ENCODE measurements around the gene TREX2. TPM values are rescaled to one million over a fixed set of nuclear protein-coding genes. Genes with fewer than 3 reads are reported as not detected.

Gene TREX2
- polyA plus RNA-seq, 1 of the 3 experiments (the other 2 are of a cell fraction), result 0.76 TPM

GRCh38 chrX:153441981-153442380, 3.9 kb downstream of the TREX2 start:
- Histone ChIP-seq H3K9me2 (no peaks in the 10 kb centered on the region), H3K36me3 (replicated peaks in 1 of 2; ENCODE audit: control insufficient read depth in 1 of 2, insufficient read depth in 2 of 2, low read length in 1 of 2) (no peaks in the 10 kb centered on the region), H3K79me2 (ENCODE audit: insufficient read depth) (no peaks in the 10 kb centered on the region), H3F3A (replicated peaks; ENCODE audit: insufficient read depth) (no peaks in the 10 kb centered on the region), H3K4me3 (ENCODE audit: low read depth in 2 of 2, low read length in 1 of 2) (no peak overlapping the region), H3K27me3 (ENCODE audit: insufficient read depth) (peaks cover 38% of the 10 kb centered on the region), H3K9me3 (no peaks in the 10 kb centered on the region), H3K27ac (ENCODE audit: low read depth in 2 of 2, low read length in 1 of 2) (no peak overlapping the region), H3K4me2 (no peak overlapping the region), H4K20me1 (ENCODE audit: insufficient read depth) (no peaks in the 10 kb centered on the region), H3K9ac (no peak overlapping the region), H3K4me1 (ENCODE audit: control insufficient read depth in 1 of 2, insufficient read depth in 2 of 2, low read depth in 1 of 2, low read length in 1 of 2) (no peaks in the 10 kb centered on the region), H2AFZ (ENCODE audit: low read depth) (no peak overlapping the region)
- ChIA-PET POLR2A (no interaction called here), CTCF (no interaction called here)
- TF ChIP-seq CHD2 (IDR thresholded peaks at IDR 0.05; ENCODE audit: low read length, partially characterized antibody), result no peak
- no peak for TF ChIP-seq FOSL2 (IDR thresholded peaks at IDR 0.05; ENCODE audit: borderline replicate concordance, low read depth)
- no peak for TF ChIP-seq GATA2 (CRISPR knock-in tag; IDR thresholded peaks at IDR 0.05)
- TF ChIP-seq, protein P1, sequence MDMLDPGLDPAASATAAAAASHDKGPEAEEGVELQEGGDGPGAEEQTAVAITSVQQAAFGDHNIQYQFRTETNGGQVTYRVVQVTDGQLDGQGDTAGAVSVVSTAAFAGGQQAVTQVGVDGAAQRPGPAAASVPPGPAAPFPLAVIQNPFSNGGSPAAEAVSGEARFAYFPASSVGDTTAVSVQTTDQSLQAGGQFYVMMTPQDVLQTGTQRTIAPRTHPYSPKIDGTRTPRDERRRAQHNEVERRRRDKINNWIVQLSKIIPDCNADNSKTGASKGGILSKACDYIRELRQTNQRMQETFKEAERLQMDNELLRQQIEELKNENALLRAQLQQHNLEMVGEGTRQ (IDR thresholded peaks at IDR 0.05; ENCODE audit: borderline replicate concordance, low read depth, low read length), result no peak
- TF ChIP-seq EZH2phosphoT487 (IDR thresholded peaks at IDR 0.05; ENCODE audit: borderline replicate concordance, low read depth), result no peak
- no peak for TF ChIP-seq RFX5 (IDR thresholded peaks at IDR 0.05; ENCODE audit: low read length)
- TF ChIP-seq IRF3 (IDR thresholded peaks at IDR 0.05; ENCODE audit: low read depth, low read length), result no peak
- TF ChIP-seq NFIC (IDR thresholded peaks at IDR 0.05; ENCODE audit: borderline replicate concordance), result no peak
- TF ChIP-seq RCOR1 (IDR thresholded peaks at IDR 0.05; ENCODE audit: low read length), result no peak
- TF ChIP-seq FOXJ3 (CRISPR knock-in tag; IDR thresholded peaks at IDR 0.05), result no peak
- no peak for TF ChIP-seq ZBTB33 (IDR thresholded peaks at IDR 0.05; ENCODE audit: borderline replicate concordance, low read depth)
- no peak for DNase-seq
- WGBS (ENCODE audit: low lambda C conversion rate), result 16% methylated on average over 7 of the region's 9 CpGs

DNA sequence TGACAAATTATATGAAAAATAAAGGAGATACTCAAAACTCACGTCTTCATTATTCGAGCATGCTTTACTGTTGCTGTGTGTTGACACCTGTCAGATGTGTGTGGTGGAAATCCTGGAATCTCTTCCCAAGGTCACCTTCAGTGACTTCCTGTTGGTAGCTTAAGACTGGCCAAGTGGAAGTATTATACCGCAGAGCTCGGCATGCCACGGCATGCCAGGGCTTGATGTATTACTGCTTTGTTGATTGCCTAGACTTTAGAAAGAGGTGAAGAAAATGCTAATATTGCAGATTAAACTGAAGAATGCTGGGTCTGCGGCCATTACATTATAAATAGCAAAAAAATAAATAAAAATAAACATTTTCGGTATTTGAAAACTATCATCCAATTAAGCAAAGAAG, 4.6 kb downstream of the TREX2 start:
- ChIA-PET CTCF (interaction anchor here (0.6 kb wide), 1 partner anchor 289 kb away, joined by 3 read pairs; no protein-coding TSS in a partner anchor), POLR2A (no interaction called here)
- Histone ChIP-seq H3K9ac (no peak overlapping the region), H3K4me2 (no peak overlapping the region), H3K9me3 (no peaks in the 10 kb centered on the region), H3F3A (replicated peaks; ENCODE audit: insufficient read depth) (no peaks in the 10 kb centered on the region), H3K27ac (ENCODE audit: low read depth in 2 of 2, low read length in 1 of 2) (no peak overlapping the region), H3K4me3 (ENCODE audit: low read depth in 2 of 2, low read length in 1 of 2) (no peak overlapping the region), H2AFZ (ENCODE audit: low read depth) (no peak overlapping the region), H3K4me1 (ENCODE audit: control insufficient read depth in 1 of 2, insufficient read depth in 2 of 2, low read depth in 1 of 2, low read length in 1 of 2) (no peaks in the 10 kb centered on the region), H3K36me3 (replicated peaks in 1 of 2; ENCODE audit: control insufficient read depth in 1 of 2, insufficient read depth in 2 of 2, low read length in 1 of 2) (no peaks in the 10 kb centered on the region), H3K9me2 (no peaks in the 10 kb centered on the region), H3K79me2 (ENCODE audit: insufficient read depth) (no peaks in the 10 kb centered on the region), H3K27me3 (ENCODE audit: insufficient read depth) (peaks cover 38% of the 10 kb centered on the region), H4K20me1 (ENCODE audit: insufficient read depth) (no peaks in the 10 kb centered on the region)
- DNase-seq, result no peak
- WGBS (ENCODE audit: low lambda C conversion rate), result 51% methylated on average over 7 of the region's 7 CpGs
- TF ChIP-seq ZBTB33 (IDR thresholded peaks at IDR 0.05; ENCODE audit: borderline replicate concordance, low read depth), result no peak
- no peak for TF ChIP-seq IRF3 (IDR thresholded peaks at IDR 0.05; ENCODE audit: low read depth, low read length)
- TF ChIP-seq MXI1 (IDR thresholded peaks at IDR 0.05; ENCODE audit: low read depth, low read length), result no peak
- TF ChIP-seq REST (IDR thresholded peaks at IDR 0.05; ENCODE audit: low read depth, low read length), result no peak
- no peak for TF ChIP-seq ELF1 (IDR thresholded peaks at IDR 0.05)
- no peak for TF ChIP-seq GABPA (IDR thresholded peaks at IDR 0.05; ENCODE audit: low read depth)
